Renal cortical epithelial cell (primary cell): ENCODE measurements around the gene ASB3. TPM values are rescaled to one million over a fixed set of nuclear protein-coding genes. Genes with fewer than 3 reads are reported as not detected.
A peak's percentile ranks its signal among the peaks of the same experiment; 100 is the strongest.
"Not testable (repeated sequence)": the region's sequence is repeated elsewhere in the genome, so short reads cannot be mapped to it uniquely, and the experiment has no call there.

Experiments used
- DNase-seq: peaks from one replicate; pipeline ENCODE4 v3.0.0-alpha.2; 2011; ENCODE audit warnings: low read depth
- total RNA-seq: library from RNA; depleted of rRNA; stranded (reverse); fragments of >200 nt; gene quantifications from 2 replicates; pipeline ENCODE4 v1.2.3, GENCODE V29; 2014

Gene ASB3, protein sequence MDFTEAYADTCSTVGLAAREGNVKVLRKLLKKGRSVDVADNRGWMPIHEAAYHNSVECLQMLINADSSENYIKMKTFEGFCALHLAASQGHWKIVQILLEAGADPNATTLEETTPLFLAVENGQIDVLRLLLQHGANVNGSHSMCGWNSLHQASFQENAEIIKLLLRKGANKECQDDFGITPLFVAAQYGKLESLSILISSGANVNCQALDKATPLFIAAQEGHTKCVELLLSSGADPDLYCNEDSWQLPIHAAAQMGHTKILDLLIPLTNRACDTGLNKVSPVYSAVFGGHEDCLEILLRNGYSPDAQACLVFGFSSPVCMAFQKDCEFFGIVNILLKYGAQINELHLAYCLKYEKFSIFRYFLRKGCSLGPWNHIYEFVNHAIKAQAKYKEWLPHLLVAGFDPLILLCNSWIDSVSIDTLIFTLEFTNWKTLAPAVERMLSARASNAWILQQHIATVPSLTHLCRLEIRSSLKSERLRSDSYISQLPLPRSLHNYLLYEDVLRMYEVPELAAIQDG
- 22.4 and 34.3 TPM in 2 replicates for total RNA-seq

DNA sequence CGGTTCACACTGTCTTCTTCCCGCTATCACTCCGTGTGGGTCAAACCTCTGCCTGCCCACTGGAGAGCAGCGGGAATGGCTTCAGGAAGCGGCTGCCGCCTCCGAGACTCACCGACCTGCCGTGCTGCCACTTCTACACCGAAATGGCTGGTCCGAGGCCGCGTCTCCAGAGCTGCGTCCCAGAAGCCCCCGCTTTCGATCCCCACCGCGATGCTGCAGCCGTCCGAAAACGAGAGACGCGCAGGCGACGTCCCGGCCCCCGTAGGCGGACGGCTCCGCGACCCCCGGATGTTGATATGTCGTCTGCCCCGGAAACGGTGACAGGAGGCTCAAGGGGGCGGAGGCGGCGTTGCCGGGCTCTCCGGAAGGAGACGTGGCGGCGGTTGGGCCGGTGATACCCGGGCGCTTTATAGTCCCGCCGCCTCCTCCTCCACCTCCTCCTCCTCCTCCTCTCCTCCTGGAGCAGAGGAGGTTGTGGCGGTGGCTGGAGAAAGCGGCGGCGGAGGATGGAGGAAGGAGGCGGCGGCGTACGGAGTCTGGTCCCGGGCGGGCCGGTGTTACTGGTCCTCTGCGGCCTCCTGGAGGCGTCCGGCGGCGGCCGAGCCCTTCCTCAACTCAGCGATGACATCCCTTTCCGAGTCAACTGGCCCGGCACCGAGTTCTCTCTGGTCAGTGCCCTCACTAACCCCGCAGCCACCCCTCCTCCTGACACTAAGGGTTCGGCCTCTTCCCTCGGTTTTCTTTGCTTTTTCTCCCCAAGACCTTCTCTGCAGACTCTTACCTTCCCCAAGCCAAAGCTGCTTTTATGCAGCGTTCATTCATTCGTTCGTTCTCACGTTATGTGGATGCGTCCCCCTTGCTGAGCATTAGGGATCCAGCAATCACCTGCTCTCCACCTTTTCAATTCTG lies at the start of gene ASB3, which contains the start of gene ERLEC1:
TSS of gene ASB3 (minus strand) at position 249 of the 909 bp plus-strand sequence. CDS start 21,381 bp downstream, outside the sequence.
TSS of gene ERLEC1 (plus strand) at position 340 of the 909 bp plus-strand sequence. CDS start at position 507, 167 bp downstream.
- DNase-seq = peak; percentile 55

DNA sequence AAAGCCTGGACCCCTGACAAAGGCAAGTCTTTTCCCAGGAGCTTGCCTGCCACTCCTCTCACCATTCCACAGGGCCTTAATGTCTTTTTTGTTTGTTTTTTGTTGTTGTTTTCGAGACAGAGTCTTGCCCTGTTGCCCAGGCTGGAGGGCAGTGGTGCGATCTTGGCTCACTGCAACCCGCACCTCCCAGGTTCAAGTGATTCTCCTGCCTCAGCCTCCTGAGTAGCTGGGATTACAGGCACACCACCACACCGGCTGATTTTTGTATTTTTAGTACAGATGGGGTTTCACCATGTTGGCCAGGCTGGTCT lies 43.2 kb upstream of the ASB3 start:
- DNase-seq = not testable (repeated sequence)

DNA sequence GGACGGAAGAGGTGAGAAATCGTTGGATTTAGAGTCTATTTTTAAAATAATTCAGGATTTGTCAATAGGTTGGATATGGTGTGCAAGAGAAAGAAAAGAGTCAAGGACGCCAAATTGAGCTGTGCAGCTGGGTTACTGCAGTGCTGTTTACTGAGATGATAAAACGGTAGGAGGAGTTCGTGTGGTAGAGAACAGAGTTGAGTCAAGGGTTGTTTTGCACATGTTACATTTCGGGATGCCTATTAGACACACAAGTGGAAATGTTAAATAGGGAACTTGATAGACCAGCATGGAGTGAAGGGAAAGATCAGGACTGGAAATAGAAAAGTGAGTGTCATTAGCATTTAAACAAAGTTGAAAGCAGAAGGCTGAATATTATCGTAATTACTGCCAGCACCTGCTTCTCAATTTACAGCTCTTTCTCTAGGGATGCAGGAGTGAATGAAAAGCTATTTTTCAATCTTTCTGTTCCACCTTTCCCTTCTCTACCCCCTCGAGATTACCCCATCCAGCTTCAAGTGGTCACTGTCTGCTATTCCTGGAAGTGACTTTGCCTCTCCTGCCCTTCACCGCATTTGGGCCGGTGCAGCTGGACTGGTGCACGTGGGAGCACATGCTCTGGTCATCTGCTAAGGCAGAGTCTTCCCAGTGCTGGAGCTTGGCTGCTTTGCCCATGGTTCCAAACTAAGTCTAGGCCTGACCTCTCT lies 42.7 kb upstream of the ASB3 start:
- DNase-seq = no peak

DNA sequence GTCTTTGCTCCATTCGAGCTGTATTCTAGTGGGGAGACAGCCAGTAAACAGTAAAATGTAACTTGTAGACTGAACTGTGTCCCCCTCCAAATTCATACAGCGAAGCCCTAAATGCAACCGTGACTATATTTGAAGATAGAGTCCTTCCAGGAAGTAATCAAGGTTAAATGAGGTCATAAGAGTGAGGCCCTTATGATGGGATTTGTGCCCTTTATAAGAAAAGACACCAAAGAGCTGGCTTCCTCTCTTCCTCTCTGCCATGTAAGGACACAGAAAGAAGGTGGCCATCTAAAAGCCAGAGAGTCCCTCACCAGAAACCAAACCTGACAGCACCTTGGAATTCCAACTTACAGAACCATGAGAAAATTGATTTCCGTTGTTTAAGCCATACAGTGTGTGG lies 41.6 kb upstream of the ASB3 start:
- DNase-seq = no peak

DNA sequence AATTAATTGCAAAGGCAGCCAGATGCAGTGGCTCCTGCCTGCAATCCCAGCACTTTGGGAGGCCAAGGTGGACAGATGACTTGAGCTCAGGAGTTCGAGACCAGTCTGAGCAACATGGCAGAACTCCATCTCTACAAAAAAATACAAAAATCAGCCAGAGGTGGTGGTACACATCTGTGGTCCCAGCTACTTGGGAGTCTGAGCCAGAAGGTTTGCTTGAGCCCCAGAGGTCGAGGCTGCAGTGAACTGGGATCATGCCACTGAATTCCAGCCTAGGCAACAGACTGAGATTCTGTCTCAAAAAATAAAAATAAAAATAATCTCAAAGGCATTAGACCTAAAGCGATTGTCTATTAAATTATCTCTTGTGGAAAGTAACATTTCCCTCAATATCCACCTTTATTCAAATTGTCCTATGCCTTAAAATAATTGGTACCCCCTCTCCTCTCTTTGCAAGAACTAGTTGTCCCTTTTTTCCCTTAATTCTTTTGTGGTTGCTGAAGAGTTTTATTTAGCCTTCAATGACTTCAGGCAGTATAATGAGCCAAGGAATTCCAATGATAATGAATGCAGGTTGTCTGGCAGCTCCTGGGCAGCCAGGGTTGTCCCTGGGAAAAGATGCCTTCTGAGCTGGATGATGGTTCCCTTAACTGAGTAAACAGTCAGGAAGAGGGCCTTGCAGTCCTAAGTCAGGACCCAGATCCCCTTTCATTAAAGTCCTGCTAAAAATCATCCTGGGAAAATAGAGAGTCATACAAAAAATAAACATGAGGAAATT lies 40.8 kb upstream of the ASB3 start:
- no peak for DNase-seq

DNA sequence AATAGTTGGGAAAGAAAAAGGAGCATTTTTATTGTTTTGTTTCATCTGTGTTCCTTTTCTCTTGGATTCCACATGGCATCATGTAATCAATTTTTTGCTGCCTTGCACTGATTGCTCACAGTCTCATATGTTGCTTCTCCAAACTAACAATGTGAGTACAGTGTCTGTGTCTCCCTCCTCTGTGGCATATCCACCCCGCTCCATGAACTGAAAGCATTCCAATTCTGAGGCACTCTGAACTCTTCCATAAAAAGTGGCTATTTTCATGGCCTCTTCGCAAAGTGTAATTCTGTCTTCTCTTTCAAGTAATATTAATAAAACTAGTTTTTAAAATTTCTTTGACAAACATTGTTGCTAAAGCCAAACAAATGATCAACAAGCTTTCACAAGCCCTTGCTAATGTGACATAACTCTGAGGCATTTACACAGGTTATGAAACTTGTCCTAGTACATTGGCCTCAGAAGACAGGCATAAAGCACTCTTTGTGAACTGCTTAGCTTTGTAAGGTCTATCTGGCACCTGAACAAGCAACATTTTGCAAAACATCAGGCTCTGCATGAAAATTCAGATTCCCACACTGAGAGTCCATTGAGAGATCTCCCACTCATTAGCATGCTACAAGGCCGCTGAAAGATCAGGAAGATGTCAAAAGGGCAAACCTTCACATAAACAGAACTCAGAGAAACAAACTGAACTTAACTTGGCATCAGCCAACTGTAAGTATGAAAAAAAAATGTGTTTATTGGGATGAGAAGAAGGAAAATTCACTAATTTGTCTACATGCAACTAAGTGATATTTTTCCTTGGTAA lies 40.0 kb upstream of the ASB3 start:
- DNase-seq = peak; percentile 30

DNA sequence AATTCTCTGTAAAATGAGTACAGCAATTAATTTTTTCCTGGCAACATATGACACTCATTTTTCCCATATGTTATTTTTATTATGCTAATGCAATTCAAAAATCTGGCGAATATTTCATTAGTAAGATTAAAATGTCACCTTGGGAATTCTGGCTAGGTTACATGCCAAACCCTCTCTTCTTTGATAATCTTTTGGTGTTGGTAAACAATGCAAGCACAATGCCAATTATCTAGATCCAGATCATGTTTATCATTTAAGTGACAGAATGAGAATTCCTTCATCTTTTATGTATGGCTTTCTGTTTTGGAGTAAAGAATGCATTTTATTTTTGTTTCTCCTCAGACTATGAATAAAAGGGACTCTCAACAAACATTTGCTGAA lies 39.3 kb upstream of the ASB3 start:
- no peak for DNase-seq

DNA sequence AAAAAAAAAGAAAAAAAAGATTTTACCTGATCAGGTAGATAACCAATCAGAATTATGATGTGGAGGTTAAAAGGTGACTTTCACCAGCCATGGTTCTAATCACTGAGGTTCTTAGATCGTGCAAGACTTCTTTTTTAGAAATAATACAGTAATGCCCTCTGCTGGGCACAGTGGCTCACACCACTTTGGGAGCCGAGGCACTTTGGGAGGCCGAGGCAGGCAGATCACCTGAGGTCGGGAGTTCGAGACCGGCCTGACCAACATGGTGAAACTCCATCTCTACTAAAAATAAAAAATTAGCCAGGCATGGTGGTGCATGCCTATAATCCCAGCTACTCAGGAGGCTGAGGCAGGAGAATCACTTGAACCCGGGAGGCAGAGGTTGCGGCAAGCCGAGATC lies 36.9 kb upstream of the ASB3 start:
- DNase-seq = not testable (repeated sequence)

DNA sequence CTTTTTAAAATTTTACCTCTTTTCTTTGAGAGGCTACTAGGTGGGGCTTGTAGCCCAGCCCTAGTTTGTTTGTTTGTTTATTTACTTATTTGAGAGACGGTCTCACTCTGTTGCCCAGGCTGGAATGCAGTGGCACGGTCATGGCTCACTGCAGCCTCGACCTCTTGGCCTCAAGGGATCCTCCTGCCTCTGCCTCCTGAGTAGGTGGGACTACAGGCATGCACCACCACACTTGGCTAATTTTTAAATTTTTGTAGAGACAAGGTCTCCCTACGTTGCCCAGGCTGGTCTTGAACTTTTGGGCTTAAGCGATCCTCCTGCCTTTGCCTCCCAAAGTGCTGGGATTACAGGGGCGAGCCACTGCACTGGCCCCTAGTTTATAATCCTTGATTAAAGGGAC lies 35.1 kb upstream of the ASB3 start:
- DNase-seq = no peak

DNA sequence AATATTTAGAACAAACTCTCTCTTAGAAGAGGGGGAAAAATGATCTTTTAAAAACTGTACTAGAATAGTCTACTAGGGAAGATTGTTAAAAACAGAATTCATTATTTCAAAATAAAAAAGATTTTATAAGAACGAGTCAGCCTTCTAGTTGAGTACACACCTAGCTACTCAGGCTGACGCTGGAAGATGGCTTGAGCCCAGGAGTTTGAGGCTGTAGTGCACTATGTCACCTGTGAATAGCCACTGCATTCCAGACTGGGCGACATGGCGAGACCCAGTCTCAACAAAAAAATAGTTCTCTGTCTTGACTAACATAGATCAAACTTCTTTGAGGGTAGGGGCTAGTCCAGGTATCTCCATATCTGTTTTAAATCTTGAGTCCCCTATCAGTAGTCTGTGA lies 34.0 kb upstream of the ASB3 start:
- no peak for DNase-seq

DNA sequence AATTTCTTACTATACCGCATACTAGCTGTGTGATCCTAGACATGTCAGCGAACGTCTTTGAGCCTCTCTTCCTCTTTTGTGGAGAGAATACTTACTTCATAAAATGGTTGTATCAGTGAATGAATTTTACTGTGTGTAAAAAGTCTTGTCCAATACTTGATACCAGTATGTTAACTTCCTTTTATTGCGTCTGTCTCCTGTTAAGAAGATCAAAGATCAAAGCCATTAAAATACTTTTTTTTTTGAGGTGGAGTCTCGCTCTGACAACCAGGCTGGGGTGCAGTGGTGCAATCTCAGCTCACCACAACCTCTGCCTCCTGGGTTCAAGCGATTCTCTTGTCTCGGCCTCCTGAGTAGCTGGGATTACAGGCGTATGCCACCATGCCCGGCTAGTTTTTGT lies 33.3 kb upstream of the ASB3 start:
- no peak for DNase-seq

DNA sequence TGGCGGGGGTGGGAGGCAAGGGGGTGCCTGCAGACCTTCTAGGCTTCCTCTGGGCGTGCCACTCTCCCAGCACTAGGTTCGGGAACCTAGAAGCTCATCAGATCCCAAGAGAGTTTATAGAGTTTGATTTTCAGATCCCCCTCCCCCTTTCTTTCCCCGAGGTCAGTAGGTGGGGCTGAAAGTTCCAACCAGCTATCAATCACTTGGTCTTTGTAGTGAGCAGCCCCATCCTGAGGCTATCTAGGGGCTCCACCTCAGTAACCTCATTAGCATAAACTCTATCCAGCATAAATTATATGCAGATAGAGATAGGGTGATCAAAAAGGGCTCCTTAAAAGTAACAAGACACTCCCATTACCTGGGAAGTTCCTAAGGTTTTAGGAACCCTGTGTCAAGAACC lies 32.9 kb upstream of the ASB3 start:
- DNase-seq = no peak

DNA sequence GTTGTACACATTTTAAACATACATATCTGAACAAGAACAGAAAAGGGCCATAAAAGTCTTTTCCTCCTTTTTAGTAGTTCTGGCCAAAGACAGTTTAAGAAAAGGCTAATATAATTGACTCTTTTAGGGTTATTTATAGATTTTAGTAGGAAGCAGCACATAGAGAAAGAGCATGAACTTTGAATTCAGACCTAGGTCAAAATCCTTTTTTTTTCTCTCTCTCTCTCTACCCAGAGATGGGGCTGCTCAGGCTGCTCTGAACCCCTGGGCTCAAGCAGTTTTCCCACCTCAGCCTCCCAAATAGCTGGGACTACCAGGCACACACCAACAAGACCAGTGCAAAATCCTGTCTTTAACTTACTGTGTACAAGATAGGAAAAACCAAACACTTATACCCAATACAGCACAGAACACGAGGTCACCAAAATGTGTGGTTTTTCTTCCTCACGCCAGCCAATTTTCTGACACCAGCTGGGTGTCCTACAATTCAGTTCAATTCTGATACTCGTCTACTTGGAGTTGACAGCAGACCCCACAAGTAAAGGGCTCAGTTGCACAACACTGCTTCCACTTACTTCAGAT lies 32.2 kb upstream of the ASB3 start:
- DNase-seq = no peak

DNA sequence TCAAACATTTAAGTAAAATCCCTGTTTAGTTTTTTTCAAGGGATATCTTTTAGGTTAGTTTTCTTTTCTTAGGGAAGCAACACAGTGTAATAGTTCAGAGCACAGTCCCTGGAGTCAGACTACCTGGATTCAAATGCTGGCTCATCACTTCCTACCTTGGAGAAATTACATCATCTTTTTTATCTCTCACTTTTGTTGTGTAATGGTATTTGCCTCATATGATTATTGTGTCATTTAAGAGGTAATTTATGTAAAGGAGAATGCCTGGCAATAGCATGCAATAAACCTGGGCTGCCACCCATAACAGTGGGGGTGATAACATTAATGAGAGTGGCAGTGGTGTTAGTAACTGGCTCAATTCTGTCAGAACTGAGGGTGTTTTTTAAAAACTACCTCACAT lies 26.4 kb upstream of the ASB3 start:
- no peak for DNase-seq

DNA sequence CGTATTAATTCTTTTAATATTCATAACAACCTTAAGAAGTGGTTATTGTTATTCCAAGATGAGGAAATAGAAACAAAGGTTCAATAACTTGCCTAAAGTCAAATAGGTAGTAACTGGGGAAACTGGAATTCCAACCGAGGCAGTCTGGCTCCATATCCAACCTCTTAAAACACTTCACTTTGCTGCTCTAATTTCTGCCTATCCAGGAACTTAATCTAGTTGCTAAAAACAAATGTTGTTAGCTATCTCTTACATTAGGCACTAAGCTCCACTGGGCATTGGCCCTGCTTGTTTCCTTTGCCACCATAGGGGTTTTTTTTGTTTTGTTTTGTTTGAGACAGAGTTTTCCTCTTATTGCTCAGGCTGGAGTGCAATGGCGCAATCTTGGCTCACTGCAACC lies 24.8 kb upstream of the ASB3 start:
- DNase-seq = no peak

DNA sequence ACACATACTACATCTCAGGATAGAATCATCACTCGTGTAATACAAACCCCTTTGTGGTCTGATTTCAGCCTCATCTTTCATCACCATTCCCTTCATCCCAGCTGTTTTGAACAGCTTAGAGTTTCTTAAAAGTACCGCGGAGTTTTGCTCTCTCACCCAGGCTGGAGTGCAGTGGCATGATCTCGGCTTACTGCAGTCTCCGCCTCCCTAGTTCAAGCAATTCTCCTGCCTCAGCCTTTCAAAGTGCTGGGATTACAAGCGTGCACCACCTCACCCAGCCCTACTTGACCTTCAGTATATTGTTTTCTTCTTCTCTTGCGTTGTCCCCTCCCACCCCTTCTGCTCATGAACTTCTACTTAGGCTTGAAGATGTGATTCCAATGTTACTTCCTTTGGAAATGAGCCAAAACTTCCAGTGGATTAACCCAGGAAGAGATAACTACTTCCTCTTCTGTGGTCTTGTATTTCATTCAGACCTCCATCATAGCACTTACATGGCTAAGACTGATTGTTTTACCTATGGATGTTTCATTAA lies 15.9 kb upstream of the ASB3 start:
- no peak for DNase-seq

DNA sequence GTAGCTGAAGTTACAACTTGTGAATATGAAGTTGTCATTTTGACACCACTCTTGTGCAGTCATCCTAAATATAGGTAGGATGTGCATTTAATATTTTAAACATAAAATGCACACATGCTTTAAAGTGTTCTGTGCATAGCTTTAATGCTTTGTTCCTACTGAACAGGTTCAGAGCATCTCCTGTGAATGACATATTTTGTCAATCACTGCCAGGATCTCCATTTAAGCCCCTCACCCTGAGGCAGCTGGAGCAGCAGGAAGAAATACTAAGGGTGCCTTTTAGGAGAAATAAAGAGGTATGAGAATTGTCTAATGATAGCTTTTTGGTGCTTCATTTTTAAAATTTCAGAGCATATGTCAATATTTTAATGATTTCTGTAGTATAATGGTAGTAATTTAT lies 14.8 kb upstream of the ASB3 start:
- DNase-seq = no peak

DNA sequence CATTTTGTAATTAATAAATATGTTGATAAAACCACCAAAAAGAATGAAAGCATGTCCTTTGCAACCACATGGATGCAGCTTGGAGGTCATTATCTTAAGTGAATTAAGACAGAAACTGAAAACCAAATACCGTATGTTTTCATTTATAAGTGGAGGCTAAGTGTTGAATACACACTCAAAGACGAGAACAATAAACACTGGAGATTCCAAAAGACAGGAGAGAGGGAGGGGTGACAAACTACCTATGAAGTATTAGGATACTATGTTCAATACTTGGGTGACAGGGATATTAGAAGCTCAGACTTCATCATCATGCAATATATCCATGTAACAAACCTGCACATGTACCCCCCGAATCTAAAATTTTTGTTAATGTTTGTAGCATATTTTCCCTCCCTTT lies 7.1 kb upstream of the ASB3 start:
- DNase-seq = no peak

DNA sequence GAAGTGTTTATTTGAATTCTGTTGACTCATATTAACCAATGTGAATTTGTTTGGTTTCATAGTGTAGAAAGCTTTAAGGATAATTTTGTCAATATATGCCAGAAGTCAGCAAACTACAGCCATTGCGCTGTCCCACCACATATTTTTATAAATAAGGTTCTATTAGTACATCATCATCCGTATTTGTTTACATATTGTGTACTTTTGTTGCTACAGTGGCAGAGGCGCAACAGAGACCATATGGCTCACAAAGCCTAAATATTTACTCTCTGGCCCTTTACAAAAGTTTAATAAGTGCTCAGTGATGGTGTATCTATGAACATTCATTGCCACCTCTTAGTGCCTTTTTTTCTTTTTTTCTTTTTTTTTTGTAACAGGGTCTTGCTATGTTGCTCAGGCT lies 6.5 kb upstream of the ASB3 start:
- DNase-seq = no peak
